Measurements from ENCODE around the gene ZDHHC14.

ZDHHC14 gene

GRCh38 chr6:157453131-157453530, 72.1 kb downstream of the ZDHHC14 start:
- TF ChIP-seq, protein P1, sequence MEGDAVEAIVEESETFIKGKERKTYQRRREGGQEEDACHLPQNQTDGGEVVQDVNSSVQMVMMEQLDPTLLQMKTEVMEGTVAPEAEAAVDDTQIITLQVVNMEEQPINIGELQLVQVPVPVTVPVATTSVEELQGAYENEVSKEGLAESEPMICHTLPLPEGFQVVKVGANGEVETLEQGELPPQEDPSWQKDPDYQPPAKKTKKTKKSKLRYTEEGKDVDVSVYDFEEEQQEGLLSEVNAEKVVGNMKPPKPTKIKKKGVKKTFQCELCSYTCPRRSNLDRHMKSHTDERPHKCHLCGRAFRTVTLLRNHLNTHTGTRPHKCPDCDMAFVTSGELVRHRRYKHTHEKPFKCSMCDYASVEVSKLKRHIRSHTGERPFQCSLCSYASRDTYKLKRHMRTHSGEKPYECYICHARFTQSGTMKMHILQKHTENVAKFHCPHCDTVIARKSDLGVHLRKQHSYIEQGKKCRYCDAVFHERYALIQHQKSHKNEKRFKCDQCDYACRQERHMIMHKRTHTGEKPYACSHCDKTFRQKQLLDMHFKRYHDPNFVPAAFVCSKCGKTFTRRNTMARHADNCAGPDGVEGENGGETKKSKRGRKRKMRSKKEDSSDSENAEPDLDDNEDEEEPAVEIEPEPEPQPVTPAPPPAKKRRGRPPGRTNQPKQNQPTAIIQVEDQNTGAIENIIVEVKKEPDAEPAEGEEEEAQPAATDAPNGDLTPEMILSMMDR (IDR thresholded peaks at IDR 0.05): no peak

DNA sequence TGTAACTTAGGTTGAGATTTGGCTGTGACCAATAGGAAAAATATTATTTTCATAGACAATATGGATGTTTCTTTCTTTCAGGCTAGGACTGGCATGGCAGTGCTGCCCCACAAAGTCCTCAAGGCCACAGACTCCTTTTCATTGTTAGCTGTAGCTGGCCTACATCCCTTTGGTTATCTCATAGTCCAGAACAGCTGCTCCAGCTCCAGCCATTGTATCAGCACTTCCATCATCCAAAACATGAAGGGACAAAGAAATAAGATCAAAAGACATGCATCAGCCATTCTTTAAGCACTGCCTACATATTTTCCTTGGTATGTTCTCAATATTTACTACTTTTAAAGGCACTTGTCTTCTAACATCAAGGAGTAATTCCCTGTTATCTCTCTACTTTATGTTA, 73.0 kb downstream of the ZDHHC14 start:
- TF ChIP-seq, protein P1 (IDR thresholded peaks at IDR 0.05): no peak

DNA sequence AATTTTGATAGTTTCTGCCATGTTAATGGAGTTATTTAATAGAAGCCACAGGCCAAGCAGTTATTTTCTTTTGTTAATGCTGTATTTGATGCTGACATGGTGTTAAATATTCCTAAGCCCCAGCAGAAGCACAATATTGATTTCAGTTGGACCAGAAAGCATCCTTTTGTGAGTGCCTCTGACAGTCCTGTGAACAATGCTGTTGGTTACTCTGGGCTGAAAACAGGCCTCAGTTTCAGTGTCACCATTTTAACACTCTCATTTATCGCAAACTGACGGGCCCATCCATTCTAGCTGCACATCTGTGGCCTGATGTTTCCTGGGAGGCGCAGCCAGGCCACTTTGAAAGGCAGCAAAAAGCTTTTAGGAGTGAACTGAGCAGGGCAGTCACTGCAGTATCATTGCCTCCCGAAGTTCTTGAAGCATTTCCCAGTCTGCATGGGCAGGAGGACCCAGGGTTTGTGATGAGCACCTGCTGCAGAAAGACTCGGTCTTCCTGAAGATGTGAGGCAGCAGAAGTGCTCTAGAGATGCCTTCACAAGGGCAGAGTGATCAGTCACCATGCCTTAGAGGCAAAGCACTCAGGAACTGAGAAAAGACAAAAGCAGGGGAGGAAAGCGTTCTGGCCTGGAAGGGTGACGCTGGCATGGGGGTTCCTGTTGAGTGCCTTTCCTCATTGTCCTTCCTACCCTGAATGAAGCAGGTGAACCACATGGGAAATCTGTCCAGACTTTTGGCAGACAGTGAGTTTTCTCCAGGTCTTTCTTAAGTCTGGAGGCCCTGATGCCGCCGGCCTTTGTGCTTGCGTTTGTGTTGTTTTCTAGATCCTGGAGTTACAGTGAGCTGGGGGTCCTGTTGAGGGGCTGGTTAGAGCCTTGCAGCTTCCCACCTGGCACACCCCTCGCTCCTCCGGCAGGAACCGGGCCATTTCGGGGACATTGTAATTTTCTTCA, 74.0 kb downstream of the ZDHHC14 start:
- TF ChIP-seq, protein P1 (IDR thresholded peaks at IDR 0.05): no peak

- TF ChIP-seq, protein P1 (IDR thresholded peaks at IDR 0.05): no peak
These were observed 74.9 kb downstream of the ZDHHC14 start for GRCh38 chr6:157455731-157456523.

- TF ChIP-seq, protein P1 (IDR thresholded peaks at IDR 0.05): no peak
These were observed 75.5 kb downstream of the ZDHHC14 start for GRCh38 chr6:157456524-157456829.

GRCh38 chr6:157457787-157458186, 76.8 kb downstream of the ZDHHC14 start:
- TF ChIP-seq, protein P1 (IDR thresholded peaks at IDR 0.05): no peak

GRCh38 chr6:157459327-157459726, 78.3 kb downstream of the ZDHHC14 start:
- TF ChIP-seq, protein P1 (IDR thresholded peaks at IDR 0.05): no peak

Data from LNCAP (cell line).